ENCODE measurements around the gene HMCN2.

DNA sequence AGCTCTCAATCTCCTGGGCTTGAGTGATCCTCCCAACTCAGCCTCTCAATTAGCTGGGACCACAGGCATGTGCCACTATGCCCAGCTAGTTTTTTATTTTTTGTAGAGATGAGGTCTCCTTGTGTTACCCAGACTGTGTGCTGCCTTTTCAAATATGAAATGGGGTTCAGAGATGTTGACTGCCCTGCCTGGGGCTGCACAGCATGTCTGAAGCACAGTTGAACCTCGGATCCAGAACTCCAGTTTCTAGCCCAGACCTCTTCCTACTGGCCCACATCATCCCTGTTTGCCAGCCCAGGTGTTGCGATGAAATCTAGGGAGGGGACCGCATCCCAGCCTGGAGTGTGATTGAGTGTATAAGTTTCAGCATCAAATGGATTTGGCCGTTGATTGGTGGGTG is 69.4 kb downstream of the HMCN2 start:
- TF ChIP-seq, protein P1, sequence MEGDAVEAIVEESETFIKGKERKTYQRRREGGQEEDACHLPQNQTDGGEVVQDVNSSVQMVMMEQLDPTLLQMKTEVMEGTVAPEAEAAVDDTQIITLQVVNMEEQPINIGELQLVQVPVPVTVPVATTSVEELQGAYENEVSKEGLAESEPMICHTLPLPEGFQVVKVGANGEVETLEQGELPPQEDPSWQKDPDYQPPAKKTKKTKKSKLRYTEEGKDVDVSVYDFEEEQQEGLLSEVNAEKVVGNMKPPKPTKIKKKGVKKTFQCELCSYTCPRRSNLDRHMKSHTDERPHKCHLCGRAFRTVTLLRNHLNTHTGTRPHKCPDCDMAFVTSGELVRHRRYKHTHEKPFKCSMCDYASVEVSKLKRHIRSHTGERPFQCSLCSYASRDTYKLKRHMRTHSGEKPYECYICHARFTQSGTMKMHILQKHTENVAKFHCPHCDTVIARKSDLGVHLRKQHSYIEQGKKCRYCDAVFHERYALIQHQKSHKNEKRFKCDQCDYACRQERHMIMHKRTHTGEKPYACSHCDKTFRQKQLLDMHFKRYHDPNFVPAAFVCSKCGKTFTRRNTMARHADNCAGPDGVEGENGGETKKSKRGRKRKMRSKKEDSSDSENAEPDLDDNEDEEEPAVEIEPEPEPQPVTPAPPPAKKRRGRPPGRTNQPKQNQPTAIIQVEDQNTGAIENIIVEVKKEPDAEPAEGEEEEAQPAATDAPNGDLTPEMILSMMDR (IDR thresholded peaks at IDR 0.05), result no peak
- TF ChIP-seq EP300 (IDR thresholded peaks at IDR 0.05) (no peak), POLR2A (IDR thresholded peaks at IDR 0.05; ENCODE audit: low read depth) (no peak)

Data from esophagus muscularis mucosa (tissue), 4 donors.